Measurements from ENCODE around the gene RAD23B. TPM values are rescaled to one million over a fixed set of nuclear protein-coding genes. Genes with fewer than 3 reads are reported as not detected.
"Not testable (repeated sequence)": the region's sequence is repeated elsewhere in the genome, so short reads cannot be mapped to it uniquely, and the experiment has no call there.

Gene RAD23B
- total RNA-seq, 1 donor from 2014 or later, result 132 TPM

DNA sequence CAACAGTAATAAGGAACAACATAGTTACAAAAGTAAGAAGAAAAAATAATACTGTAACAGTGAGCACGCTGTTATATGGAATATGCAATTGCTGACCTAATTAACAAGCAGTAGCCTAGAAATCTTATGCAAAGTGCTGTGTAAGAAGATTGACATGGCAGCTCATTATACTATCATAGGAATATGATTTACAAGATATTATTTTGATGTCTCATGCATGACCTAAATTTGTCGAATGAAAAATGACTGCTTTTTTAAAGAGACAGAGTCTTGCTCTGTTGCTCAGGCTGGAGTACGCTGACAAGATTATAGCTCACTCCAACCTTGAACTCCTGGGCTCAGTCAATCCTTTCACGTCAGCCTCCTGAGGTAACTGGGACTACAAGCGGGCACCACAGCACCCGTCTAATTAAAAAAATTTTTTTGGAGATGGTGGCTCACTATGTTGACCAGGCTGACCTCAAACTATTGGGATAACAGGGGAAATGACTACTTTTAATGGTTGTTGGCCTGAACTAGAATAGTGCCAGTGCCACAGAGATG lies 10.5 kb downstream of the RAD23B start:
- no peak for DNase-seq (ENCODE audit: low spot score)

DNA sequence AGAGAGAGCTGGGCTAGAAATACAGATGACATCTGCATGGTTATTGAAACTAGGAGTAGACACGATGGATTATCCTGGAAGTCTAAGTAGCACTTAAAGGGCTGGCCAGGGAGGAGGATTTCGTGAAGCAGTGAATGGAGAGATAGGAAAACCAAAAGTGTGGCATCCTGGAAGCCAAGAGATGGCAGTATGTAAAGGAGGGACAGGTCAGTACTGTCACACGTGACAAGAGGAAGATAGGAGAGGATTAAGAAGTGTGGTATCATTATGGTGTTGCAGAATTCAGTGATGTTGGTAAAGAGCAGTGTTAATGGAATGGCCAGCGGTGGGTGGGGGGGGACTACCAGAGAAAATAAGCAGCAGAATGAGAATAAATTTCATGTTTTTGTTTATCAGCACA lies 11.7 kb downstream of the RAD23B start:
- no peak for DNase-seq (ENCODE audit: low spot score)

- no peak for DNase-seq (ENCODE audit: low spot score)
These were observed 12.9 kb downstream of the RAD23B start for GRCh38 chr9:107295995-107296394.

DNA sequence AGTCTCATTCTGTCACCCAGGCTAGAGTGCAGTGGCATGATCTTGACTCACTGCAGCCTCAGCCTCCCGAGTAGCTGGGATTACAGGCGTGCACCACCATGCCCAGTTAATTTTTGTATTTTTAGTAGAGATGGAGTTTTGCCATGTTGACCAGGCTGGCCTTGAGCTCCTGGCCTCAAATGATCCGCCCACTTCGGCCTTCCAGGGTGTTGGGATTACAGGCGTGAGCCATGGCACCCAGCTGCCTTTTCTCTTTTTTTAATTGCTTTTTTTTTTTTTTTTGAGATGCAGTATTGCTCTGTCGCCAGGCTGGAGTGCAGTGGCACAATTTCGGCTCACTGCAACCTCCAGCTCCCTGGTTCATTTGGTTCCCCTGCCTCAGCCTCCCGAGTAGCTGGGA lies 13.5 kb downstream of the RAD23B start:
- DNase-seq (ENCODE audit: low spot score), result not testable (repeated sequence)

DNA sequence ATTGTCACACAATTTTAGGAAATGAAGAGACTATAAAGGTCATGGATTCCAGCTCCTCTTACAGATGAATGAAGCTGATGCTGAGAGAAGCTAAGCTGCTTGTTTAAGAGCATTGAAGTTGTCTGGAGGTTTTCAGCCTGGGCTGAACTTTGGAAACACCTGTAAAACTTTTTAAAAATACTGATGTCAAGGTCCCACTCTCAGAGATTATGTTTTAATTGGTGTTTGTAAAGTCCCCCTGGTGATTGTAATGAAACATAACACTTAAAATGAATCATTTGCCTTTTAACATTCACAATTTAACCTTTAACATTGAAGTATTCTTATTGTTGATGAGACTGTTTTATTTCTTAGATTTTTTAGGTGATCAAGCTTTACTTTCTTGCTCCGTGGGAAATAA lies 16.4 kb downstream of the RAD23B start:
- DNase-seq (ENCODE audit: low spot score), result no peak

- no peak for DNase-seq (ENCODE audit: low spot score)
These were observed 23.2 kb downstream of the RAD23B start for GRCh38 chr9:107306308-107306707.

GRCh38 chr9:107307331-107307730 lies 24.3 kb downstream of the RAD23B start:
- no peak for DNase-seq (ENCODE audit: low spot score)

- DNase-seq (ENCODE audit: low spot score), result no peak
These were observed 25.4 kb downstream of the RAD23B start for GRCh38 chr9:107308461-107308860.

- no peak for DNase-seq (ENCODE audit: low spot score)
These were observed 26.2 kb downstream of the RAD23B start for GRCh38 chr9:107309271-107309670.

GRCh38 chr9:107312376-107313050 lies 29.4 kb downstream of the RAD23B start:
- no peak for DNase-seq (ENCODE audit: low spot score)

DNA sequence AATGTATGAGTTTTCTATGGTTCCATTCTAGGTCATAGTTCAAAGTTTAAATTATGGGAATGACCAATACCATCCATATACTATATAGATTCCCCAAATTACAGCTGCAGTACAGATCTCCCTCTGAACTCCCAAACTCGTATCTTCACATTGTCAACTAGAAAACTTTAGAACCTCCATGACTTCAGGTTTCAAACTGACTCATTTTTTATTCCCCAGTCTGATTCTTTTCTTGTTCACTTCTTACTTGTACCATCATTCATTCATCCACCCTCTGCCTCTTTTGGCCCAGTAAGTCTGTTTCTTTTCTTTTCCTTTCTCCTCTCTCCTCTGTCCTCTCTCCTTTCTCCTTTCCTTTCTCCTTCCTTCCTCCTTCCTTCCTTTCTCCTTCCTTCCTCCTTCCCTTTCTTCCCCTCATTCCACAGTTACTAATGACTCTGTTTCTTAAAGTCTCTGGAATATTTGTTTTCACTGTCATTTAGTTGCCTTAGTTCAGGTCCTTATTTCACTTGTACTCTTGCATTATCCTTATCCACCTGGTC lies 30.5 kb downstream of the RAD23B start:
- no peak for DNase-seq (ENCODE audit: low spot score)

DNA sequence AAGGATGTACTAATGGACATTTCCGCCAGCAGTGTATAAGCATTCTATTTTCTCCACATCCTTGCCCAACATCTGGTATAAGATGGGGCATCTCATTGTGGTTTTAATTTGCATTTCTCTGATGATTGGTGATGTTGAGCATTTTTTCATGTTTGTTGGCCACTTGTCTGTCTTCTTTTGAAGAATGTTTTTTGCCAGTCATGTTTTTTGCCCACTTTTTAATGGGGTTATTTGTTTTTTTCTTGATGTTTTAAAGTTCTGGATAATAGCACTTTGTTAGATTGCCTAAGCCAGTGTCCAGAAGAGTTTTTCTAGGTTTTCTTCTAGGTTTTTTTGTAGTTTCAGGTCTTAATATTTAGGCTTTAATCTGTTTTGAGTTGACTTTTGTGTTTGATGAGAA lies 31.7 kb downstream of the RAD23B start:
- no peak for DNase-seq (ENCODE audit: low spot score)

GRCh38 chr9:107316795-107317661 lies 33.9 kb downstream of the RAD23B start:
- DNase-seq (ENCODE audit: low spot score), result no peak

DNA sequence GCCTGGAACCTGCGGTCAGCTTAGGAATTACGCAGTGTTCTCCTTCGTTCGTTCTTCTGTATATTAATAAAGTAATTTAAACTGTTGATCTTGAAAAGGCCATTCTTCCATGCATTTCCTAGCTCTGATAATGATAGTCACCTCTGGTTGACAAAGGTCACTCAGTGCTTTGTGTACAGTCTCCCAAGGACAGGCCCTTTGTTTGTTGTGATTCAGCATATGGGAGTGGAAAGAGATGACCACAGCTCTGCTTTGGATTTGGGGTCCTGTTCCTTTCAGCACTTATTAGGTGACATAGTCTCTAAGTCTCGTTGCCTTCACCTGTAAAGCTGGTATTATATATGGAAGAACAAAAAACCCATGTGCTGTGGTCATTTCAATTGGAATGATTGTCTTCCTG lies 39.6 kb downstream of the RAD23B start:
- DNase-seq (ENCODE audit: low spot score), result no peak

- no peak for DNase-seq (ENCODE audit: low spot score)
These were observed 40.9 kb downstream of the RAD23B start for GRCh38 chr9:107323836-107324585.

GRCh38 chr9:107325842-107326241 lies 42.8 kb downstream of the RAD23B start:
- no peak for DNase-seq (ENCODE audit: low spot score)

- no peak for DNase-seq (ENCODE audit: low spot score)
These were observed 45.4 kb downstream of the RAD23B start for GRCh38 chr9:107328510-107328909.

DNA sequence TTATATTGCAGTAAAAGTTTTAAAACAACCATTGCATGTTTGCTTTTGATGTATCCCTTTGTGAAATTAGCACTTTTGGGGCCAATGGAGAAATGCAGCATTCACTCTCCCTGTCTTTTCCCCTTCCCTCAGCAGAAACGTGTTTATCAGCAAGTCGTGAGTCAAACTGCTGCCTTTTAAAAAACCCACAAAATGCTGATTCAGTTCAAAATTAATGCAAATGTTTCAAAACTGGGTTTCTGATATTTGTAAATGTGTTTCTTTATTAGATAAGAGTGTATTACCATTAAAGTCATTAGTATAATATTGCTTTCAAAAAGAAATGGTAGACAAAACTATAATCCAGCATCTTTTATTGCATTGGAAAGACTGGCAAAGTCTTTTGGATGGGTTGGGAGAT lies 47.3 kb downstream of the RAD23B start:
- DNase-seq (ENCODE audit: low spot score), result no peak

GRCh38 chr9:107332883-107333282 lies 49.8 kb downstream of the RAD23B start:
- DNase-seq (ENCODE audit: low spot score), result no peak

DNA sequence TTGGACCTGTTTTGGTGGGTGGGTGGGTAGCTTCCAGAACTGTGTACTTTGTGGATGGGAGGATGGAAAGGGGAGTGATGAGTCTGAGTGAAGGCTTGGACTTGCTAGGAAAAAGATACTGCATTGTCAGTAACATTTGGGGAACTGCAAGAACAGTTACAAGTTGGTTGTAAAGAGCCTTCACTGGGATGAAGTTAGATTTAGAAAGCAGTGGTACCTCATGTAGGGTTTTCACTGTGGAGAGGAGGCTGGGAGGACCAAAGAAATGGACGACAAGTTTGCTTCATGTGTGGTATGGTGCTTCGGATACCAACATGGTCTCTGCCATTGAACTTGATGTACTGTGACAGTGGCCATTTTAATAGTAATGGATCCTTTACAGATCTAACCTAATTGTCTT lies 50.3 kb downstream of the RAD23B start:
- no peak for DNase-seq (ENCODE audit: low spot score)

DNA sequence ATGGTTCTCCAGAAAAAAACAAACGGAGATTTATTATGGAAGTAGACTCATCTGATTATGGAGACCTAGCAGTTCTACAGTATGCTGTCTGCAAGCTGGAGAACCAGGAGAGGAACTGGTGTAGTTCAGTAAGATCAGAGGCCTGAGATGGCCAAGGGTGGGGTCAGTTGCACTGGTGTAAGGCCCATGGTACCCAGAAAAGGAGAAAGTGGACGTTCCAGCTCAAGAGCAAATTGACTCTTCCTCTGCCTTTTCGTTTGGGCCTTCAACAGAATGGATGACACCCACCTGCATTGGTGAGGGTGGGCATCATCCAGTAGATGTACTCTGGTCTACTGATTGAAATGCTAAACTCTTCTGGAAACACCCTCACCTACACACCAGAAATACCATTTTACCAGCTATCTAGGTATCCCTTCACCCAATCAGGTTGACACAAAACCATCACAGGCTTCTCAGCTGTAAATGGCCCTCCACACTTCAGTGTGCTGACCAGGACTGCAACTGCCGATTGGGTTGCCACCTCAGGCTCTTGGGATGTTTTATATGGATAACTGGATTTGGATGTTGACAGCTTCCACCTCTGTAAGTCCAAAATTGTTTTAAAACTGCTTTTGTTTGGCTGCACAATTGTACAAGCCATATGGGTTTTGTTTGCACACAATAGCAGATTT lies 51.2 kb downstream of the RAD23B start:
- DNase-seq (ENCODE audit: low spot score), result no peak

All from ureter (tissue), 1 donor.